ENCODE data around the gene PIP4K2B. TPM values are rescaled to one million over a fixed set of nuclear protein-coding genes. Genes with fewer than 3 reads are reported as not detected.

The PIP4K2B gene
- total RNA-seq, 1 experiment from 2014 or later = 42.3 TPM

GRCh38 chr17:38742411-38743308 lies 56.7 kb downstream of the PIP4K2B start:
- CTCF ChIA-PET = no interaction called here
- no TSS peak for BruUV-seq (replicated peaks)
- Histone ChIP-seq H3K9me3 (ENCODE audit: control insufficient read depth, insufficient read depth, low read depth, low read length) (no peaks in the 10 kb centered on the region), H3K36me3 (ENCODE audit: control insufficient read depth, insufficient read depth, low read length) (peaks cover 2% of the 10 kb centered on the region; the same call in 1 of the 2 replicates), H3K4me3 (ENCODE audit: low read depth in 2 of 2, low read length in 2 of 2) (no peak overlapping the region), H3K27ac (ENCODE audit: low read length) (no peak overlapping the region), H3K4me1 (ENCODE audit: control insufficient read depth, insufficient read depth, low read length) (peaks cover 33% of the 10 kb centered on the region), H3K27me3 (ENCODE audit: control insufficient read depth, insufficient read depth, low read length) (no peaks in the 10 kb centered on the region)
- 0 out of 2 replicates have a peak, but pooled peaks have one; percentile 35 for ATAC-seq
- no peak for TF ChIP-seq REST (IDR thresholded peaks at IDR 0.05; ENCODE audit: insufficient read depth in 1 of 2, low read depth in 2 of 2, low read length in 1 of 2)
- no peak for TF ChIP-seq TCF7L2 (IDR thresholded peaks at IDR 0.05; ENCODE audit: low read depth, low read length)
- no peak for TF ChIP-seq POLR2AphosphoS5 (IDR thresholded peaks at IDR 0.05; ENCODE audit: low read depth, low read length)
- no peak for TF ChIP-seq SIN3A (IDR thresholded peaks at IDR 0.05; ENCODE audit: borderline replicate concordance, insufficient read depth, low read depth, low read length)
- no peak for TF ChIP-seq CTCF (IDR thresholded peaks at IDR 0.05)
- no peak for DNase-seq (ENCODE audit: low read depth, low spot score)
- intact Hi-C loops (cut with micrococcal nuclease; ENCODE audit: unreplicated experiment) (no loop called here), in situ Hi-C loops (cut with HindIII; ENCODE audit: low pct_unique_long_range_greater_than_20kb, low sequenced_read_pairs) (no loop called here)
- POLR2A ChIA-PET = no interaction called here

- Histone ChIP-seq H3K27me3 (ENCODE audit: control insufficient read depth, insufficient read depth, low read length) (no peaks in the 10 kb centered on the region), H3K4me3 (ENCODE audit: low read depth in 2 of 2, low read length in 2 of 2) (no peak overlapping the region), H3K9me3 (ENCODE audit: control insufficient read depth, insufficient read depth, low read depth, low read length) (no peaks in the 10 kb centered on the region), H3K36me3 (ENCODE audit: control insufficient read depth, insufficient read depth, low read length) (no peaks in the 10 kb centered on the region; the same call in 1 of the 2 replicates), H3K4me1 (ENCODE audit: control insufficient read depth, insufficient read depth, low read length) (peaks cover 33% of the 10 kb centered on the region), H3K27ac (ENCODE audit: low read length) (no peak overlapping the region)
- in situ Hi-C loops (cut with HindIII; ENCODE audit: low pct_unique_long_range_greater_than_20kb, low sequenced_read_pairs) (no loop called here), intact Hi-C loops (cut with micrococcal nuclease; ENCODE audit: unreplicated experiment) (no loop called here)
- TF ChIP-seq TCF7L2 (IDR thresholded peaks at IDR 0.05; ENCODE audit: low read depth, low read length) (no peak), POLR2AphosphoS5 (IDR thresholded peaks at IDR 0.05; ENCODE audit: low read depth, low read length) (no peak), REST (IDR thresholded peaks at IDR 0.05; ENCODE audit: insufficient read depth in 1 of 2, low read depth in 2 of 2, low read length in 1 of 2) (no peak), CTCF (IDR thresholded peaks at IDR 0.05) (no peak), SIN3A (IDR thresholded peaks at IDR 0.05; ENCODE audit: borderline replicate concordance, insufficient read depth, low read depth, low read length) (no peak)
- DNase-seq (ENCODE audit: low read depth, low spot score) = no peak
- POLR2A ChIA-PET = no interaction called here
- ATAC-seq = no peak
- CTCF ChIA-PET = no interaction called here
- no TSS peak for BruUV-seq (replicated peaks)
These were observed 57.4 kb downstream of the PIP4K2B start for GRCh38 chr17:38741921-38742410.

All from Panc1 (cell line).